ENCODE measurements around the gene INPP5D. TPM values are rescaled to one million over a fixed set of nuclear protein-coding genes. Genes with fewer than 3 reads are reported as not detected.

INPP5D gene
- total RNA-seq, 1 experiment from 2014 or later = 2.3 TPM

GRCh38 chr2:233011702-233012131 is 48.4 kb upstream of the INPP5D start:
- CTCF ChIA-PET = no interaction called here
- BruUV-seq (replicated peaks) = no TSS peak
- Histone ChIP-seq H3K36me3 (ENCODE audit: insufficient read depth, low read length, poor library complexity, severe bottlenecking) (no peaks in the 10 kb centered on the region), H3K27me3 (replicated peaks; ENCODE audit: insufficient read depth, low read depth, low read length, poor library complexity) (no peaks in the 10 kb centered on the region), H3K4me3 (ENCODE audit: low read depth, low read length, poor library complexity, severe bottlenecking) (no peak overlapping the region), H3K27ac (ENCODE audit: low read depth, low read length, poor library complexity, severe bottlenecking) (no peak overlapping the region), H3K9me3 (ENCODE audit: low read depth, low read length, poor library complexity, severe bottlenecking) (no peaks in the 10 kb centered on the region), H3K4me1 (ENCODE audit: insufficient read depth, low read length, poor library complexity, severe bottlenecking) (no peaks in the 10 kb centered on the region)
- no peak for DNase-seq (ENCODE audit: low spot score)
- POLR2A ChIA-PET (ENCODE audit: low non-redundant PET) = no interaction called here
- intact Hi-C loops (cut with micrococcal nuclease; ENCODE audit: unreplicated experiment) = no loop called here
- TF ChIP-seq CTCF (conservative IDR thresholded peaks at IDR 0.05; ENCODE audit: low read depth, low read length) (no peak), EZH2 (IDR thresholded peaks at IDR 0.05; ENCODE audit: borderline replicate concordance, low read depth, low read length, poor library complexity, severe bottlenecking) (no peak)

DNA sequence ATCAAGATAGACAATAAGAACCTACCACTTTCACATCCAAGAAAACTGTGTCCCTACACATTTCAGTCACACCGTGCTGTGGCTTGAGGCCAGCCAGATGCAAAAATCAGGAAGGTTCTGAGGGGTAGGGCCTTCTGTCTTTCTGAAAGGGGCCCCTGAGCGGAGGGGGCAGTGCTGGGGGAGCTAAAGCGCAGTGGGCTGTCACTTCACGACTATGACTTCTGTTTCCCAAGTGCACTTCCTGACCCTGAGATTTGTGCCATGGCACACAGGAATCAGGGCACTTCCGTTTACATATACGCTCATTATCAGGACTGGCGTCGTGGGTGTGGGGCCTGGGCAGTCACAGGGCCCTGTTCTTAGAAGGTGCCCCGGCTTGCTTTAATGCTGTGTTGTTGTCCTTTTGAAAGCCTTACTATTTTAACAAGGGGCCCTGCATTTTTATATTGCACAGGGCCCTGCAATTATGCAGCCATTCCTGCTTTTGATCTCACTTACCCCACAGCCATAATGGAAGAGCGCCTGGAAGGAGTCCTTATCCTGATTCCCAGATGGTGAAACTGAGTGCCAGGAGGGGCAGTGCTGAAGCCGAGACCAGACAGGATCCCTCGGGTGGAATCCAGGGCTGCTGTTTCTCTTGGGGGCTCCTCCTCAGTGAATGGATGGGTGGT is 47.7 kb upstream of the INPP5D start:
- TF ChIP-seq EZH2 (IDR thresholded peaks at IDR 0.05; ENCODE audit: borderline replicate concordance, low read depth, low read length, poor library complexity, severe bottlenecking) = no peak
- TF ChIP-seq CTCF (conservative IDR thresholded peaks at IDR 0.05; ENCODE audit: low read depth, low read length) = no peak
- H3K4me3 ChIP-seq (ENCODE audit: low read depth, low read length, poor library complexity, severe bottlenecking) = no peak overlapping the region
- no peak overlapping the region for H3K27ac ChIP-seq (ENCODE audit: low read depth, low read length, poor library complexity, severe bottlenecking)
- H3K9me3 ChIP-seq (ENCODE audit: low read depth, low read length, poor library complexity, severe bottlenecking) = no peaks in the 10 kb centered on the region
- H3K27me3 ChIP-seq (replicated peaks; ENCODE audit: insufficient read depth, low read depth, low read length, poor library complexity) = no peaks in the 10 kb centered on the region
- POLR2A ChIA-PET (ENCODE audit: low non-redundant PET) = no interaction called here
- no peaks in the 10 kb centered on the region for H3K4me1 ChIP-seq (ENCODE audit: insufficient read depth, low read length, poor library complexity, severe bottlenecking)
- DNase-seq (ENCODE audit: low spot score) = no peak
- intact Hi-C loops (cut with micrococcal nuclease; ENCODE audit: unreplicated experiment) = no loop called here
- no TSS peak for BruUV-seq (replicated peaks)
- CTCF ChIA-PET = no interaction called here
- H3K36me3 ChIP-seq (ENCODE audit: insufficient read depth, low read length, poor library complexity, severe bottlenecking) = no peaks in the 10 kb centered on the region

- POLR2A ChIA-PET (ENCODE audit: low non-redundant PET) = no interaction called here
- DNase-seq (ENCODE audit: low spot score) = no peak
Observed at GRCh38 chr2:233013027-233013461, 47.1 kb upstream of the INPP5D start, which contains the start of gene NGEF. NGEF (minus strand) TSS chr2:233013256; CDS start chr2:232974890, 38,366 bp downstream.

More at GRCh38 chr2:233013027-233013461, 47.1 kb upstream of the INPP5D start, which contains the start of gene NGEF:
- no peaks in the 10 kb centered on the region for H3K27me3 ChIP-seq (replicated peaks; ENCODE audit: insufficient read depth, low read depth, low read length, poor library complexity)
- intact Hi-C loops (cut with micrococcal nuclease; ENCODE audit: unreplicated experiment) = no loop called here
- no peak within 1 kb of the TSS for H3K4me3 ChIP-seq (ENCODE audit: low read depth, low read length, poor library complexity, severe bottlenecking)
- no peaks in the 10 kb centered on the region for H3K9me3 ChIP-seq (ENCODE audit: low read depth, low read length, poor library complexity, severe bottlenecking)
- H3K4me1 ChIP-seq (ENCODE audit: insufficient read depth, low read length, poor library complexity, severe bottlenecking) = no peaks in the 10 kb centered on the region
- CTCF ChIA-PET = no interaction called here
- H3K36me3 ChIP-seq (ENCODE audit: insufficient read depth, low read length, poor library complexity, severe bottlenecking) = no peaks in the 10 kb centered on the region
- BruUV-seq (replicated peaks) = no TSS peak
- H3K27ac ChIP-seq (ENCODE audit: low read depth, low read length, poor library complexity, severe bottlenecking) = no peak within 1 kb of the TSS
- TF ChIP-seq EZH2 (IDR thresholded peaks at IDR 0.05; ENCODE audit: borderline replicate concordance, low read depth, low read length, poor library complexity, severe bottlenecking) (no peak), CTCF (conservative IDR thresholded peaks at IDR 0.05; ENCODE audit: low read depth, low read length) (no peak)

Data from A673 (cell line).